C4-2B (cell line): ENCODE measurements around the gene DYNC2LI1.

ENCODE experiments used
- ZFX ChIP-seq: fragments of 450-650 bp; IDR thresholded peaks from 2 replicates; pipeline ENCODE4 v1.6.1; 2017
- TF ChIP-seq, protein P1 (sequence below): fragments of 450-650 bp; conservative IDR thresholded peaks from 2 replicates; pipeline ENCODE4 v1.5.1; 2017; ENCODE audit warnings: mild to moderate bottlenecking

DNA sequence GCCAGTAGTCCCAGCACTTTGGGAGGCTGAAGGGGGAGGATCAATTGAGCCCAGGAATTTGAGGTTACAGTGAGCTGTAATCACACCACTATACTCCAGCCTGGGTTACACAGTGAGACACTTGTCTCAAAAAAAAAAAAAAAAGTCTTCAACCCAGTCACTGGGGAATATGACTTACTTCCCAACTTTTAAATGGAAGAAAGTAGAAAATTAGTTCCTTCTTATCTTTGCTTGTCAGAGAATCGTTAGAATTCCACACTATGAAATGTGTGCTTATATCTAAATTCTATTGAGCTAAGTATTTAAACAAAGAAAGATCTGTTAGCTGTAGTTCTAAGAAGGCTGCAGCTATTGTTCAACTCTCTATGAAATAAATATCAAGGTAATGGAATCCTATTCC, 22.4 kb downstream of the DYNC2LI1 start:
- TF ChIP-seq, protein P1, sequence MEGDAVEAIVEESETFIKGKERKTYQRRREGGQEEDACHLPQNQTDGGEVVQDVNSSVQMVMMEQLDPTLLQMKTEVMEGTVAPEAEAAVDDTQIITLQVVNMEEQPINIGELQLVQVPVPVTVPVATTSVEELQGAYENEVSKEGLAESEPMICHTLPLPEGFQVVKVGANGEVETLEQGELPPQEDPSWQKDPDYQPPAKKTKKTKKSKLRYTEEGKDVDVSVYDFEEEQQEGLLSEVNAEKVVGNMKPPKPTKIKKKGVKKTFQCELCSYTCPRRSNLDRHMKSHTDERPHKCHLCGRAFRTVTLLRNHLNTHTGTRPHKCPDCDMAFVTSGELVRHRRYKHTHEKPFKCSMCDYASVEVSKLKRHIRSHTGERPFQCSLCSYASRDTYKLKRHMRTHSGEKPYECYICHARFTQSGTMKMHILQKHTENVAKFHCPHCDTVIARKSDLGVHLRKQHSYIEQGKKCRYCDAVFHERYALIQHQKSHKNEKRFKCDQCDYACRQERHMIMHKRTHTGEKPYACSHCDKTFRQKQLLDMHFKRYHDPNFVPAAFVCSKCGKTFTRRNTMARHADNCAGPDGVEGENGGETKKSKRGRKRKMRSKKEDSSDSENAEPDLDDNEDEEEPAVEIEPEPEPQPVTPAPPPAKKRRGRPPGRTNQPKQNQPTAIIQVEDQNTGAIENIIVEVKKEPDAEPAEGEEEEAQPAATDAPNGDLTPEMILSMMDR, result no peak
- no peak for TF ChIP-seq ZFX
